Esophagus (tissue), 2 donors: ENCODE measurements around the gene TJP1. TPM values are rescaled to one million over a fixed set of nuclear protein-coding genes. Genes with fewer than 3 reads are reported as not detected.

Experiments
- H3K27ac ChIP-seq, 2 donors: one replicate each; pipeline ENCODE4 v1.5.1; 2013; ENCODE audit warnings: low read depth in 2 of 2, mild to moderate bottlenecking in 2 of 2, inconsistent platforms in 1 of 2, low read length in 1 of 2, moderate library complexity in 1 of 2
- H3K27me3 ChIP-seq, 2 donors: one replicate each; pipeline ENCODE4 v1.6.1; 2013; ENCODE audit warnings: low read length in 2 of 2, control low read depth in 1 of 2, mild to moderate bottlenecking in 1 of 2; ENCODE audit not compliant: insufficient read depth in 2 of 2, control insufficient read depth in 1 of 2
- H3K36me3 ChIP-seq, 2 donors: one replicate each; pipeline ENCODE4 v1.6.1; 2013; ENCODE audit warnings: low read length in 1 of 2; ENCODE audit not compliant: control insufficient read depth in 2 of 2, insufficient read depth in 2 of 2
- H3K4me1 ChIP-seq, 2 donors: one replicate each; pipeline ENCODE4 v1.6.1; 2013; ENCODE audit warnings: low read length in 1 of 2; ENCODE audit not compliant: control insufficient read depth in 2 of 2, insufficient read depth in 2 of 2
- H3K4me3 ChIP-seq, 2 donors: one replicate each; pipeline ENCODE4 v1.5.1; 2013; ENCODE audit warnings: low read length in 2 of 2, mild to moderate bottlenecking in 2 of 2, low read depth in 1 of 2, moderate library complexity in 1 of 2
- H3K9me3 ChIP-seq, 2 donors: one replicate each; pipeline ENCODE4 v1.6.1; 2013; ENCODE audit warnings: mild to moderate bottlenecking in 2 of 2, low read depth in 1 of 2, low read length in 1 of 2, moderate library complexity in 1 of 2; ENCODE audit not compliant: control insufficient read depth in 2 of 2, insufficient read depth in 1 of 2
- WGBS, 2 donors: extraction: QIAGEN DNeasy Blood & Tissue Kit; methylation state at CpG; one replicate each; pipeline ENCODE4 v1.1.7; 2013; 5-methylcytosine and 5-hydroxymethylcytosine counted together
- polyA plus RNA-seq, 2 donors: library from polyadenylated mRNA; stranded (reverse); fragments of 200-250 nt; gene quantifications; one replicate each; pipeline ENCODE4 v1.2.3, GENCODE V29; 2013
- donor health status: healthy with polysubstance abuse.
- donor health status: Bipolar disorder and iron deficiency.

Gene TJP1
- 10 to 100 TPM; 43.5 to 47.8 TPM for polyA plus RNA-seq

GRCh38 chr15:29822100-29822683 lies at the start of gene TJP1:
Gene TJP1, minus strand, starts transcription at chr15:29822468. Its CDS starts 440 bp downstream, at chr15:29822028.
- Histone ChIP-seq H3K36me3 (no peaks in the 10 kb centered on the region), H3K4me1 (peaks cover 0 to 3% of the 10 kb centered on the region in 2 donors), H3K4me3 (peak within 1 kb of the TSS; percentile 89 to 94), H3K9me3 (peaks cover 0 to 2% of the 10 kb centered on the region in 2 donors), H3K27me3 (no peaks in the 10 kb centered on the region), H3K27ac (peak within 1 kb of the TSS; percentile 98)
- WGBS, 2 donors: 3% methylated on average over 60 to 80 of the region's 80 CpGs

GRCh38 chr15:29871401-29871800 lies 49.1 kb upstream of the TJP1 start:
- no peak overlapping the region for H3K4me3 ChIP-seq
- 78 to 85% methylated on average over 19 of the region's 19 CpGs for WGBS, 2 donors
- peaks cover 0 to 2% of the 10 kb centered on the region in 2 donors for H3K4me1 ChIP-seq
- no peaks in the 10 kb centered on the region for H3K27me3 ChIP-seq
- no peaks in the 10 kb centered on the region for H3K36me3 ChIP-seq
- H3K9me3 ChIP-seq: no peaks in the 10 kb centered on the region
- no peak overlapping the region for H3K27ac ChIP-seq

- Histone ChIP-seq H3K4me1 (peaks cover 0 to 2% of the 10 kb centered on the region in 2 donors), H3K27ac (peak overlapping the region in 1 of 2 donors; percentile 19), H3K36me3 (no peaks in the 10 kb centered on the region), H3K27me3 (no peaks in the 10 kb centered on the region), H3K4me3 (no peak overlapping the region), H3K9me3 (no peaks in the 10 kb centered on the region)
- 44 to 52% methylated on average over 11 of the region's 11 CpGs for WGBS, 2 donors
Measured at GRCh38 chr15:29870495-29871151, 48.4 kb upstream of the TJP1 start.

GRCh38 chr15:29867241-29868000 lies 45.2 kb upstream of the TJP1 start:
- Histone ChIP-seq H3K27ac (no peak overlapping the region), H3K4me3 (no peak overlapping the region), H3K27me3 (no peaks in the 10 kb centered on the region), H3K36me3 (no peaks in the 10 kb centered on the region), H3K4me1 (peaks cover 0 to 2% of the 10 kb centered on the region in 2 donors), H3K9me3 (no peaks in the 10 kb centered on the region)
- 72 to 74% methylated on average over 3 of the region's 3 CpGs for WGBS, 2 donors

GRCh38 chr15:29866337-29866736 lies 44.1 kb upstream of the TJP1 start:
- 89 to 92% methylated on average over 1 of the region's 1 CpG for WGBS, 2 donors
- Histone ChIP-seq H3K27me3 (no peaks in the 10 kb centered on the region), H3K4me3 (no peak overlapping the region), H3K9me3 (no peaks in the 10 kb centered on the region), H3K27ac (no peak overlapping the region), H3K36me3 (no peaks in the 10 kb centered on the region), H3K4me1 (peaks cover 0 to 2% of the 10 kb centered on the region in 2 donors)

- Histone ChIP-seq H3K4me1 (no peaks in the 10 kb centered on the region), H3K36me3 (no peaks in the 10 kb centered on the region), H3K27me3 (no peaks in the 10 kb centered on the region), H3K27ac (no peak overlapping the region), H3K4me3 (no peak overlapping the region), H3K9me3 (no peaks in the 10 kb centered on the region)
- 62 to 73% methylated on average over 4 of the region's 4 CpGs for WGBS, 2 donors
Measured at GRCh38 chr15:29864501-29864900, 42.2 kb upstream of the TJP1 start.

- Histone ChIP-seq H3K9me3 (no peaks in the 10 kb centered on the region), H3K4me3 (no peak overlapping the region), H3K27ac (no peak overlapping the region), H3K4me1 (no peaks in the 10 kb centered on the region), H3K27me3 (no peaks in the 10 kb centered on the region), H3K36me3 (no peaks in the 10 kb centered on the region)
- WGBS, 2 donors: 85 to 89% methylated on average over 4 of the region's 4 CpGs
Measured at GRCh38 chr15:29863438-29863837, 41.2 kb upstream of the TJP1 start.

GRCh38 chr15:29862271-29862670 lies 40.0 kb upstream of the TJP1 start:
- 72 to 78% methylated on average over 2 of the region's 2 CpGs for WGBS, 2 donors
- H3K36me3 ChIP-seq: no peaks in the 10 kb centered on the region
- H3K4me3 ChIP-seq: no peak overlapping the region

GRCh38 chr15:29860872-29861271 lies 38.6 kb upstream of the TJP1 start:
- Histone ChIP-seq H3K27me3 (no peaks in the 10 kb centered on the region), H3K4me1 (no peaks in the 10 kb centered on the region), H3K27ac (no peak overlapping the region), H3K4me3 (no peak overlapping the region), H3K9me3 (no peaks in the 10 kb centered on the region), H3K36me3 (no peaks in the 10 kb centered on the region)
- 78 to 82% methylated on average over 2 of the region's 2 CpGs for WGBS, 2 donors

More at GRCh38 chr15:29862271-29862670, 40.0 kb upstream of the TJP1 start:
- no peaks in the 10 kb centered on the region for H3K27me3 ChIP-seq
- no peaks in the 10 kb centered on the region for H3K4me1 ChIP-seq
- no peak overlapping the region for H3K27ac ChIP-seq
- H3K9me3 ChIP-seq: no peaks in the 10 kb centered on the region
